A549 (cell line): Measurements from ENCODE around the gene ADGRG2. TPM values are rescaled to one million over a fixed set of nuclear protein-coding genes. Genes with fewer than 3 reads are reported as not detected.

Source experiments
- ATAC-seq, 2 experiments: fragments of 200-7000 bp in 1 of 2; fragments of >200 bp in 1 of 2; cut with Nextera tagmentation in 1 of 2; cut with Tn5 transposase in 1 of 2; 3 replicates each; pipeline versions ENCODE4 v1.8.0 to v1.9.1; 2018 to 2020; ENCODE audit warnings: mild to moderate bottlenecking in 1 of 2, moderate library complexity in 1 of 2
- CTCF ChIA-PET: fragments of 300-600 bp; sonication (Branson Sonifier 250); formaldehyde crosslinking; extraction: SDS; loops from one replicate; lab custom pipeline; 2021; ENCODE audit warnings: antibody characterized with exemption, inconsistent platforms; lab: Yijun Ruan, JAX
- POLR2A ChIA-PET: fragments of 350-600 bp; formaldehyde crosslinking; extraction: SDS; loops from one replicate; lab custom pipeline; 2021; ENCODE audit warnings: antibody characterized with exemption, inconsistent platforms; lab: Yijun Ruan, JAX
- DNase-seq, 2 experiments: peaks; one replicate each; pipeline versions ENCODE4 v3.0.0 to v3.0.0-alpha.2; 2011 to 2016; ENCODE audit warnings: low read depth in 1 of 2, low spot score in 1 of 2
- FAIRE-seq: peaks from 2 replicates; lab custom pipeline; 2011; peaks lifted over from hg19 to GRCh38; lab: Jason Lieb, UNC
- H3K27ac ChIP-seq, 2 experiments: fragments of >200 bp; sonication (Bioruptor Twin); formaldehyde crosslinking; 3 replicates each; pipeline ENCODE4 v1.5.1; 2016 to 2017
- H3K4me1 ChIP-seq: fragments of >200 bp; sonication (Bioruptor Twin); formaldehyde crosslinking; 3 replicates; pipeline ENCODE4 v1.6.1; 2016
- H3K4me2 ChIP-seq: fragments of >200 bp; sonication (Bioruptor Twin); formaldehyde crosslinking; 3 replicates; pipeline ENCODE4 v1.6.1; 2016
- H3K4me3 ChIP-seq: fragments of >200 bp; sonication (Bioruptor Twin); formaldehyde crosslinking; 3 replicates; pipeline ENCODE4 v1.5.1; 2016
- H3K9me3 ChIP-seq: fragments of >200 bp; sonication (Bioruptor Twin); formaldehyde crosslinking; 3 replicates; pipeline ENCODE4 v1.6.1; 2016
- BCL3 ChIP-seq: fragments of >200 bp; sonication (Bioruptor Twin); formaldehyde crosslinking; IDR thresholded peaks from 3 replicates; pipeline ENCODE4 v1.6.1; 2016
- CBX8 ChIP-seq: fragments of 200-600 bp; sonication (generic); IDR thresholded peaks from 2 replicates; pipeline ENCODE4 v1.6.1; 2016
- CEBPB ChIP-seq, 2 experiments: fragments of >200 bp in 1 of 2; sonication (Bioruptor Twin) in 1 of 2; formaldehyde crosslinking in 1 of 2; IDR thresholded peaks; 2 replicates each; pipeline ENCODE4 v1.6.1; 2012 to 2016
- CHD2 ChIP-seq: fragments of 150-350 bp; IDR thresholded peaks from 2 replicates; pipeline ENCODE4 v1.6.1; 2014; ENCODE audit warnings: low read length; ENCODE audit not compliant: partially characterized antibody
- CHD4 ChIP-seq: fragments of 200-600 bp; sonication (generic); IDR thresholded peaks from 2 replicates; pipeline ENCODE4 v1.6.1; 2016; ENCODE audit warnings: antibody characterized with exemption, mild to moderate bottlenecking, borderline replicate concordance
- EHMT2 ChIP-seq: fragments of 200-600 bp; sonication (generic); IDR thresholded peaks from 2 replicates; pipeline ENCODE4 v1.6.1; 2016; ENCODE audit warnings: antibody characterized with exemption, low read depth, mild to moderate bottlenecking, moderate library complexity
- FOSB ChIP-seq: fragments of 250-450 bp; sonication (Bioruptor Pico); IDR thresholded peaks from 2 replicates; pipeline ENCODE4 v1.5.0; 2020; ENCODE audit warnings: mild to moderate bottlenecking, moderate library complexity
- FOSL2 ChIP-seq, 2 experiments: fragments of 450-650 bp in 1 of 2; fragments of >200 bp in 1 of 2; sonication (Bioruptor Twin) in 1 of 2; formaldehyde crosslinking; IDR thresholded peaks; 2 replicates each; pipeline versions ENCODE4 v1.5.0 to v1.6.1; 2016 to 2020; ENCODE audit warnings: mild to moderate bottlenecking in 1 of 2, moderate library complexity in 1 of 2
- FOXS1 ChIP-seq: fragments of 250-450 bp; sonication (Bioruptor Pico); IDR thresholded peaks from 2 replicates; pipeline ENCODE4 v1.5.0; 2020; ENCODE audit warnings: mild to moderate bottlenecking, moderate library complexity
- GATA3 ChIP-seq: IDR thresholded peaks from 2 replicates; pipeline ENCODE4 v1.6.1; 2012; ENCODE audit warnings: borderline replicate concordance
- KDM1A ChIP-seq: fragments of 200-600 bp; sonication (generic); IDR thresholded peaks from 2 replicates; pipeline ENCODE4 v1.6.1; 2016; ENCODE audit warnings: low read depth, mild to moderate bottlenecking
- KDM5A ChIP-seq: fragments of 200-600 bp; sonication (generic); IDR thresholded peaks from 2 replicates; pipeline ENCODE4 v1.6.1; 2016; ENCODE audit warnings: antibody characterized with exemption, mild to moderate bottlenecking
- MAX ChIP-seq: IDR thresholded peaks from 2 replicates; pipeline ENCODE4 v1.6.1; 2012
- MAZ ChIP-seq: fragments of 150-350 bp; IDR thresholded peaks from 2 replicates; pipeline ENCODE4 v1.6.1; 2014; ENCODE audit warnings: antibody characterized with exemption, low read depth, low read length, borderline replicate concordance
- PBX3 ChIP-seq: IDR thresholded peaks from 2 replicates; pipeline ENCODE4 v1.6.1; 2012
- PHF8 ChIP-seq: fragments of 200-600 bp; sonication (generic); IDR thresholded peaks from 2 replicates; pipeline ENCODE4 v1.6.1; 2016; ENCODE audit warnings: low read depth, mild to moderate bottlenecking, antibody characterized with exemption, moderate library complexity, borderline replicate concordance
- POLR2A ChIP-seq: IDR thresholded peaks from 2 replicates; pipeline ENCODE4 v1.6.1; 2012; ENCODE audit warnings: mild to moderate bottlenecking, low read length
- POLR2AphosphoS2 ChIP-seq: conservative IDR thresholded peaks from 2 replicates; pipeline ENCODE4 v1.6.1; 2012; ENCODE audit warnings: low read length, improper control_type of control experiment, inconsistent platforms
- RARB ChIP-seq: fragments of 250-450 bp; sonication (Bioruptor Pico); IDR thresholded peaks from 2 replicates; pipeline ENCODE4 v1.8.0; 2021; ENCODE audit warnings: mild to moderate bottlenecking, moderate library complexity
- REST ChIP-seq: fragments of 200-600 bp; sonication (generic); IDR thresholded peaks from 2 replicates; pipeline ENCODE4 v1.6.1; 2016; ENCODE audit warnings: antibody characterized with exemption, mild to moderate bottlenecking, moderate library complexity
- ZNF302 ChIP-seq: fragments of 250-450 bp; sonication (Bioruptor Pico); IDR thresholded peaks from 2 replicates; pipeline ENCODE4 v1.9.0; 2021; ENCODE audit warnings: inconsistent platforms, mild to moderate bottlenecking, moderate library complexity
- WGBS: methylation state at CpG from one replicate; pipeline ENCODE4 v1.1.6; 2017; ENCODE audit errors: missing lambda C conversion rate; 5-methylcytosine and 5-hydroxymethylcytosine counted together
- polyA plus RNA-seq, 4 experiments: library from polyadenylated mRNA; depleted of rRNA in 3 of 4; stranded (reverse); fragments of >200 nt; fragmentation: RNase III in 1 of 4; extraction: RNeasy Plus Mini Kit Qiagen cat#74134 plus additional on column Dnase treatment in 1 of 4; gene quantifications; 2 replicates in 3 of 4; 3 replicates in 1 of 4; pipeline ENCODE4 v1.2.3, GENCODE V29; 2011 to 2017

ADGRG2 gene
- polyA plus RNA-seq, 2 of the 4 experiments (the other 2 are of a cell fraction), result 5.2 to 10.3 TPM

GRCh38 chrX:19129694-19130093, 7.4 kb upstream of the ADGRG2 start:
- FAIRE-seq (peak; percentile 32), DNase-seq (no peak), ATAC-seq (no peak)
- 82% methylated on average over 3 of the region's 3 CpGs for WGBS
- CTCF ChIA-PET, result no interaction called here
- POLR2A ChIA-PET, result no interaction called here
- H3K27ac ChIP-seq, result peak overlapping the region in 1 of 2 experiments; percentile 38; a peak in 1 of 6 replicates
- H3K4me2 ChIP-seq, result no peak overlapping the region
- H3K9me3 ChIP-seq, result no peaks in the 10 kb centered on the region
- no peak for TF ChIP-seq CHD4
- no peak for TF ChIP-seq MAZ
- no peak for TF ChIP-seq REST
- TF ChIP-seq CBX8, result no peak
- no peak for TF ChIP-seq ZNF302 (CRISPR knock-in tag)
- TF ChIP-seq CHD2, result no peak
- TF ChIP-seq POLR2AphosphoS2, result no peak
- no peak for TF ChIP-seq BCL3
- no peak for TF ChIP-seq GATA3
- TF ChIP-seq FOXS1 (CRISPR knock-in tag), result no peak
- no peak overlapping the region for H3K4me3 ChIP-seq
- peaks cover 22% of the 10 kb centered on the region; the same call in 2 of the 3 replicates for H3K4me1 ChIP-seq

GRCh38 chrX:19127649-19128168, 5.4 kb upstream of the ADGRG2 start:
- no peak overlapping the region for H3K4me3 ChIP-seq
- FAIRE-seq (no peak), DNase-seq (peak in 1 of 2 experiments; percentile 49), ATAC-seq (peak; percentile 49 to 65; a peak in 4 of 6 replicates)
- ChIA-PET POLR2A (no interaction called here), CTCF (interaction anchor here (1.2 kb wide), 1 partner anchor 206 kb away, joined by 3 read pairs; no protein-coding TSS in a partner anchor)
- no peaks in the 10 kb centered on the region for H3K9me3 ChIP-seq
- peaks cover 16% of the 10 kb centered on the region; the same call in 2 of the 3 replicates for H3K4me1 ChIP-seq
- H3K4me2 ChIP-seq, result peak overlapping the region; percentile 41; the same call in 2 of the 3 replicates
- TF ChIP-seq EHMT2, result no peak
- TF ChIP-seq CEBPB (IDR thresholded peaks at IDR 0.05), result 0 out of 4 replicates have a peak, but pooled peaks have one; percentile 44 to 58
- peak overlapping the region; percentile 69 to 70; a peak in 5 of 6 replicates for H3K27ac ChIP-seq
- 14% methylated on average over 5 of the region's 5 CpGs for WGBS

GRCh38 chrX:19122641-19123009, 357 bp upstream of the ADGRG2 start:
- ATAC-seq, result peak in 1 of 2 experiments; percentile 5; a peak in 1 of 6 replicates
- Histone ChIP-seq H3K27ac (peak overlapping the region; percentile 93 to 96), H3K4me1 (peaks cover 10% of the 10 kb centered on the region; the same call in 2 of the 3 replicates), H3K4me3 (peak overlapping the region; percentile 77), H3K9me3 (no peaks in the 10 kb centered on the region), H3K4me2 (peak overlapping the region; percentile 98)
- no peak for FAIRE-seq
- WGBS, result 13% methylated on average over 7 of the region's 35 CpGs
- ChIA-PET POLR2A (no interaction called here), CTCF (interaction anchor here (0.6 to 4.3 kb wide), 26 partner anchors 12 to 632 kb away, joined by 3 to 34 read pairs (median 4); no protein-coding TSS in a partner anchor)
- DNase-seq, result no peak
- TF ChIP-seq MAX (no peak), KDM1A (no peak), REST (no peak), KDM5A (no peak), FOXS1 (CRISPR knock-in tag) (no peak), FOSB (CRISPR knock-in tag) (no peak), PHF8 (no peak), PBX3 (no peak), FOSL2 (IDR thresholded peaks at IDR 0.05) (no peak), FOSL2 (CRISPR knock-in tag; IDR thresholded peaks at IDR 0.05) (no peak), RARB (no peak), MAZ (no peak), POLR2A (no peak)
